HCT116 (cell line): ENCODE measurements around the gene RASAL2. TPM values are rescaled to one million over a fixed set of nuclear protein-coding genes. Genes with fewer than 3 reads are reported as not detected.
"Not testable (repeated sequence)": the region's sequence is repeated elsewhere in the genome, so short reads cannot be mapped to it uniquely, and the experiment has no call there.

Experiments
- ATAC-seq: fragments of 200-7000 bp; cut with Tn5 transposase; 2 replicates; pipeline ENCODE4 v1.9.1; 2020; ENCODE audit warnings: mild to moderate bottlenecking, moderate library complexity
- BruUV-seq: library from RNA; stranded (reverse); fragments of 400-500 nt; replicated peaks from 2 replicates; lab custom pipeline; 2021; lab: Mats Ljungman, UMichigan
- CTCF ChIA-PET: fragments of 300-600 bp; sonication (Branson Sonifier 250); formaldehyde crosslinking; loops from one replicate; lab custom pipeline; 2021; ENCODE audit warnings: antibody characterized with exemption; lab: Charles Lee
- POLR2A ChIA-PET: fragments of 300-600, 350-600 bp; sonication (Branson Sonifier 250); formaldehyde crosslinking; loops from one replicate; lab custom pipeline; 2021; ENCODE audit warnings: antibody characterized with exemption; lab: Charles Lee
- RAD21 ChIA-PET, 2 experiments: fragments of 300-600 bp; sonication (Branson Sonifier 250); formaldehyde crosslinking; loops; one replicate each; lab custom pipeline; 2023; ENCODE audit warnings: low total read pairs in 2 of 2; ENCODE audit not compliant: uncharacterized antibody in 2 of 2, unreplicated experiment in 2 of 2, low non-redundant PET in 1 of 2; lab: Charles Lee
- DNase-seq: peaks from one replicate; pipeline ENCODE4 v3.0.0-alpha.2; 2010; ENCODE audit warnings: low read depth, low spot score
- H2AFZ ChIP-seq: fragments of 200-600 bp; shearing (Covaris generic), sonication (generic); 2 replicates; pipeline ENCODE4 v1.6.1; 2017; ENCODE audit warnings: low read depth, mixed run types, mixed read lengths, antibody characterized with exemption, low read length; ENCODE audit not compliant: poor library complexity, severe bottlenecking
- H3K27ac ChIP-seq: 2 replicates; pipeline ENCODE4 v1.5.1; 2012; ENCODE audit warnings: low read depth, low read length
- H3K27me3 ChIP-seq: fragments of 200-600 bp; sonication (generic); 2 replicates; pipeline ENCODE4 v1.6.1; 2016; ENCODE audit warnings: mixed run types, low read length, mixed read lengths; ENCODE audit not compliant: insufficient read depth
- H3K36me3 ChIP-seq, 2 experiments: fragments of 200-500 bp in 1 of 2; fragments of 200-600 bp in 1 of 2; sonication (Bioruptor generic) in 1 of 2; sonication (generic) in 1 of 2; 2 replicates each; pipeline versions ENCODE4 v1.5.1 to v1.6.1; 2014 to 2016; ENCODE audit warnings: low read length in 2 of 2, inconsistent platforms in 1 of 2, mixed read lengths in 1 of 2, mixed run types in 1 of 2; ENCODE audit not compliant: insufficient read depth in 2 of 2, control insufficient read depth in 1 of 2
- H3K4me1 ChIP-seq, 2 experiments: fragments of 200-600 bp in 1 of 2; sonication (generic) in 1 of 2; 2 replicates each; pipeline versions ENCODE4 v1.5.1 to v1.6.1; 2012 to 2017; ENCODE audit warnings: low read length in 2 of 2, inconsistent platforms in 1 of 2, mild to moderate bottlenecking in 1 of 2, mixed read lengths in 1 of 2, mixed run types in 1 of 2, moderate library complexity in 1 of 2; ENCODE audit not compliant: insufficient read depth in 2 of 2, control insufficient read depth in 1 of 2
- H3K4me2 ChIP-seq: fragments of 200-600 bp; sonication (generic); 2 replicates; pipeline ENCODE4 v1.6.1; 2017; ENCODE audit warnings: mixed run types, low read length, mixed read lengths
- H3K4me3 ChIP-seq, 2 experiments: fragments of 200-600 bp in 1 of 2; sonication (generic) in 1 of 2; replicated peaks in 1 of 2; 2 replicates each; pipeline ENCODE4 v1.5.1; 2011 to 2016; ENCODE audit warnings: low read length in 2 of 2, control low read depth in 1 of 2, low read depth in 1 of 2, mild to moderate bottlenecking in 1 of 2, mixed read lengths in 1 of 2, mixed run types in 1 of 2
- H3K79me2 ChIP-seq: fragments of 200-600 bp; sonication (generic); 2 replicates; pipeline ENCODE4 v1.6.1; 2017; ENCODE audit warnings: mild to moderate bottlenecking, mixed run types, low read length, moderate library complexity, mixed read lengths; ENCODE audit not compliant: insufficient read depth
- H3K9ac ChIP-seq: fragments of 200-600 bp; sonication (generic); 2 replicates; pipeline ENCODE4 v1.6.1; 2016; ENCODE audit warnings: low read length, mixed read lengths
- H3K9me2 ChIP-seq: fragments of 200-600 bp; sonication (generic), shearing (Covaris generic); 2 replicates; pipeline ENCODE4 v1.6.1; 2017; ENCODE audit warnings: mixed run types, mild to moderate bottlenecking, moderate library complexity; ENCODE audit not compliant: insufficient read depth
- H3K9me3 ChIP-seq, 2 experiments: fragments of 200-500 bp in 1 of 2; fragments of 200-600 bp in 1 of 2; sonication (Bioruptor generic) in 1 of 2; sonication (generic) in 1 of 2; 2 replicates each; pipeline ENCODE4 v1.6.1; 2014 to 2017; ENCODE audit warnings: low read length in 2 of 2, mixed read lengths in 2 of 2, inconsistent platforms in 1 of 2, low read depth in 1 of 2, mild to moderate bottlenecking in 1 of 2, mixed run types in 1 of 2, moderate library complexity in 1 of 2; ENCODE audit not compliant: control insufficient read depth in 1 of 2, insufficient read depth in 1 of 2
- H4K20me1 ChIP-seq: fragments of 200-600 bp; sonication (generic), shearing (Covaris generic); 2 replicates; pipeline ENCODE4 v1.6.1; 2017; ENCODE audit warnings: mixed run types, mild to moderate bottlenecking, moderate library complexity; ENCODE audit not compliant: insufficient read depth
- CEBPB ChIP-seq: IDR thresholded peaks from 2 replicates; pipeline ENCODE4 v1.6.1; 2012; ENCODE audit warnings: low read depth
- ELF1 ChIP-seq: IDR thresholded peaks from 2 replicates; pipeline ENCODE4 v1.6.1; 2012; ENCODE audit warnings: low read depth, borderline replicate concordance
- EZH2 ChIP-seq: fragments of 200-600 bp; sonication (generic); IDR thresholded peaks from 2 replicates; pipeline ENCODE4 v1.6.1; 2017; ENCODE audit warnings: antibody characterized with exemption, mixed run types
- EZH2phosphoT487 ChIP-seq: fragments of 200-600 bp; IDR thresholded peaks from 2 replicates; pipeline ENCODE4 v1.6.1; 2018; ENCODE audit warnings: antibody characterized with exemption, borderline replicate concordance
- FOSL1 ChIP-seq: IDR thresholded peaks from 2 replicates; pipeline ENCODE4 v1.6.1; 2012; ENCODE audit warnings: low read depth
- JUND ChIP-seq: IDR thresholded peaks from 2 replicates; pipeline ENCODE4 v1.6.1; 2012
- MAX ChIP-seq: IDR thresholded peaks from 2 replicates; pipeline ENCODE4 v1.6.1; 2012
- POLR2A ChIP-seq: IDR thresholded peaks from 2 replicates; pipeline ENCODE4 v1.7.0; 2011; ENCODE audit warnings: borderline replicate concordance; ENCODE audit not compliant: insufficient read depth, insufficient read length; ENCODE audit errors: extremely low read depth
- POLR2AphosphoS5 ChIP-seq: IDR thresholded peaks from 2 replicates; pipeline ENCODE4 v1.6.1; 2011; ENCODE audit warnings: mild to moderate bottlenecking, low read depth, low read length, moderate library complexity
- SP1 ChIP-seq: IDR thresholded peaks from 2 replicates; pipeline ENCODE4 v1.6.1; 2012; ENCODE audit warnings: low read depth
- SRF ChIP-seq: IDR thresholded peaks from 2 replicates; pipeline ENCODE4 v1.6.1; 2012; ENCODE audit warnings: low read depth
- YY1 ChIP-seq: IDR thresholded peaks from 2 replicates; pipeline ENCODE4 v1.6.1; 2011; ENCODE audit warnings: low read length, low read depth, moderate library complexity, mild to moderate bottlenecking; ENCODE audit not compliant: insufficient replicate concordance; ENCODE audit errors: extremely low read depth
- ZFX ChIP-seq: fragments of 450-650 bp; IDR thresholded peaks from 2 replicates; pipeline ENCODE4 v1.6.1; 2017
- ZNF274 ChIP-seq: fragments of 200-500 bp; sonication (Bioruptor generic); IDR thresholded peaks from 2 replicates; pipeline ENCODE4 v1.6.1; 2014; ENCODE audit warnings: mild to moderate bottlenecking, low read depth, low read length, inconsistent platforms
- intact Hi-C: fragments of 100-400 bp; cut with micrococcal nuclease; formaldehyde crosslinking; loops from 2 replicates; pipeline ENCODE4 v1.10.0; 2022
- total RNA-seq: library from RNA; stranded (reverse); gene quantifications from one replicate; pipeline ENCODE4 v1.2.1, GENCODE V29; 2021; ENCODE audit not compliant: unreplicated experiment
- TF ChIP-seq, protein P1 (sequence below), 3 experiments: fragments of 200-600 bp in 1 of 3; sonication (generic) in 1 of 3; IDR thresholded peaks in 2 of 3; conservative IDR thresholded peaks in 1 of 3; 2 replicates each; pipeline ENCODE4 v1.5.1; 2012 to 2017; ENCODE audit warnings: low read depth in 2 of 3, low read length in 2 of 3, antibody characterized with exemption in 1 of 3, borderline replicate concordance in 1 of 3, control low read depth in 1 of 3, mild to moderate bottlenecking in 1 of 3, mixed read lengths in 1 of 3, mixed run types in 1 of 3, moderate library complexity in 1 of 3; ENCODE audit not compliant: insufficient read depth in 1 of 3
- TF ChIP-seq, protein P2 (sequence below): IDR thresholded peaks from 2 replicates; pipeline ENCODE4 v1.6.1; 2012
- TF ChIP-seq, protein P3 (sequence below): IDR thresholded peaks from 2 replicates; pipeline ENCODE4 v1.6.1; 2012; ENCODE audit warnings: low read depth

Gene RASAL2
- total RNA-seq, 1 experiment from 2014 or later = 11.7 TPM

DNA sequence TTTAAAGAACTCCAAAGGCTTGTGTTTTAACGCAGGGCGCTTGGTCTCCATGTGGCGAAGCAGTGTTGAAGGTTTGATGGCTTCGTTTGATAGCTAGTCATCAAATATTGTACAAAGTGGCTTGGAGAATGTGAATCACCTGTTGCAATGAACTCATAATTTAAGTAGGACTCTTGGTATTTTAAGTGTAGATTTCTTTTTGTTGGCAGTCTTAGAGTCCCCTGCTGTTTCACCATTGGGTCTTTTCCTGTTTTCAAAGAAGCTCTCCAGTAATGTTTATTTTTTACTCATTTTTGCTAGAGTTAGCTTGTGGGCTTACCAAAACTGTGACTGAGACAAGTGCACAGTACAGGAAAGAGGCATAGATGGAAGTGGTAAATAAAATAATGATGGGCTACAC, 26.2 kb downstream of the RASAL2 start:
- intact Hi-C loops = no loop called here
- H3K79me2 ChIP-seq = peaks cover 21% of the 10 kb centered on the region
- no peak overlapping the region for H3K4me3 ChIP-seq
- no peak overlapping the region for H2AFZ ChIP-seq
- BruUV-seq = no TSS peak
- ChIA-PET POLR2A (no interaction called here), RAD21 (no interaction called here), CTCF (no interaction called here)
- no peaks in the 10 kb centered on the region for H3K27me3 ChIP-seq
- H3K4me1 ChIP-seq = peaks cover 0 to 27% of the 10 kb centered on the region in 2 experiments; a peak in 2 of 4 replicates
- peak overlapping the region; percentile 42; the same call in 1 of the 2 replicates for H3K4me2 ChIP-seq
- DNase-seq (no peak), ATAC-seq (no peak)
- no peak overlapping the region for H3K27ac ChIP-seq
- no peaks in the 10 kb centered on the region for H3K36me3 ChIP-seq
- H4K20me1 ChIP-seq = no peaks in the 10 kb centered on the region
- no peaks in the 10 kb centered on the region for H3K9me3 ChIP-seq
- no peak overlapping the region for H3K9ac ChIP-seq
- TF ChIP-seq POLR2A = no peak
- TF ChIP-seq, protein P1, sequence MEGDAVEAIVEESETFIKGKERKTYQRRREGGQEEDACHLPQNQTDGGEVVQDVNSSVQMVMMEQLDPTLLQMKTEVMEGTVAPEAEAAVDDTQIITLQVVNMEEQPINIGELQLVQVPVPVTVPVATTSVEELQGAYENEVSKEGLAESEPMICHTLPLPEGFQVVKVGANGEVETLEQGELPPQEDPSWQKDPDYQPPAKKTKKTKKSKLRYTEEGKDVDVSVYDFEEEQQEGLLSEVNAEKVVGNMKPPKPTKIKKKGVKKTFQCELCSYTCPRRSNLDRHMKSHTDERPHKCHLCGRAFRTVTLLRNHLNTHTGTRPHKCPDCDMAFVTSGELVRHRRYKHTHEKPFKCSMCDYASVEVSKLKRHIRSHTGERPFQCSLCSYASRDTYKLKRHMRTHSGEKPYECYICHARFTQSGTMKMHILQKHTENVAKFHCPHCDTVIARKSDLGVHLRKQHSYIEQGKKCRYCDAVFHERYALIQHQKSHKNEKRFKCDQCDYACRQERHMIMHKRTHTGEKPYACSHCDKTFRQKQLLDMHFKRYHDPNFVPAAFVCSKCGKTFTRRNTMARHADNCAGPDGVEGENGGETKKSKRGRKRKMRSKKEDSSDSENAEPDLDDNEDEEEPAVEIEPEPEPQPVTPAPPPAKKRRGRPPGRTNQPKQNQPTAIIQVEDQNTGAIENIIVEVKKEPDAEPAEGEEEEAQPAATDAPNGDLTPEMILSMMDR (IDR thresholded peaks at IDR 0.05 in 2 of 3, conservative IDR thresholded peaks at IDR 0.05 in 1 of 3; ENCODE audit: borderline replicate concordance in 1 of 3, insufficient read depth in 1 of 3, low read depth in 2 of 3, low read length in 2 of 3) = no peak
- TF ChIP-seq CEBPB = no peak
- no peak for TF ChIP-seq POLR2AphosphoS5
- no peak for TF ChIP-seq JUND
- no peak for TF ChIP-seq YY1
- TF ChIP-seq MAX = no peak
- TF ChIP-seq SP1 = no peak
- no peak for TF ChIP-seq EZH2
- no peak for TF ChIP-seq ELF1
- no peak for TF ChIP-seq FOSL1
- TF ChIP-seq, protein P2, sequence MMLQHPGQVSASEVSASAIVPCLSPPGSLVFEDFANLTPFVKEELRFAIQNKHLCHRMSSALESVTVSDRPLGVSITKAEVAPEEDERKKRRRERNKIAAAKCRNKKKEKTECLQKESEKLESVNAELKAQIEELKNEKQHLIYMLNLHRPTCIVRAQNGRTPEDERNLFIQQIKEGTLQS = no peak
- TF ChIP-seq ZNF274 = no peak
- TF ChIP-seq EZH2phosphoT487 = no peak
- TF ChIP-seq SRF = no peak
- TF ChIP-seq, protein P3, sequence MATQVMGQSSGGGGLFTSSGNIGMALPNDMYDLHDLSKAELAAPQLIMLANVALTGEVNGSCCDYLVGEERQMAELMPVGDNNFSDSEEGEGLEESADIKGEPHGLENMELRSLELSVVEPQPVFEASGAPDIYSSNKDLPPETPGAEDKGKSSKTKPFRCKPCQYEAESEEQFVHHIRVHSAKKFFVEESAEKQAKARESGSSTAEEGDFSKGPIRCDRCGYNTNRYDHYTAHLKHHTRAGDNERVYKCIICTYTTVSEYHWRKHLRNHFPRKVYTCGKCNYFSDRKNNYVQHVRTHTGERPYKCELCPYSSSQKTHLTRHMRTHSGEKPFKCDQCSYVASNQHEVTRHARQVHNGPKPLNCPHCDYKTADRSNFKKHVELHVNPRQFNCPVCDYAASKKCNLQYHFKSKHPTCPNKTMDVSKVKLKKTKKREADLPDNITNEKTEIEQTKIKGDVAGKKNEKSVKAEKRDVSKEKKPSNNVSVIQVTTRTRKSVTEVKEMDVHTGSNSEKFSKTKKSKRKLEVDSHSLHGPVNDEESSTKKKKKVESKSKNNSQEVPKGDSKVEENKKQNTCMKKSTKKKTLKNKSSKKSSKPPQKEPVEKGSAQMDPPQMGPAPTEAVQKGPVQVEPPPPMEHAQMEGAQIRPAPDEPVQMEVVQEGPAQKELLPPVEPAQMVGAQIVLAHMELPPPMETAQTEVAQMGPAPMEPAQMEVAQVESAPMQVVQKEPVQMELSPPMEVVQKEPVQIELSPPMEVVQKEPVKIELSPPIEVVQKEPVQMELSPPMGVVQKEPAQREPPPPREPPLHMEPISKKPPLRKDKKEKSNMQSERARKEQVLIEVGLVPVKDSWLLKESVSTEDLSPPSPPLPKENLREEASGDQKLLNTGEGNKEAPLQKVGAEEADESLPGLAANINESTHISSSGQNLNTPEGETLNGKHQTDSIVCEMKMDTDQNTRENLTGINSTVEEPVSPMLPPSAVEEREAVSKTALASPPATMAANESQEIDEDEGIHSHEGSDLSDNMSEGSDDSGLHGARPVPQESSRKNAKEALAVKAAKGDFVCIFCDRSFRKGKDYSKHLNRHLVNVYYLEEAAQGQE = no peak
- TF ChIP-seq ZFX = no peak
- H3K9me2 ChIP-seq = no peaks in the 10 kb centered on the region

DNA sequence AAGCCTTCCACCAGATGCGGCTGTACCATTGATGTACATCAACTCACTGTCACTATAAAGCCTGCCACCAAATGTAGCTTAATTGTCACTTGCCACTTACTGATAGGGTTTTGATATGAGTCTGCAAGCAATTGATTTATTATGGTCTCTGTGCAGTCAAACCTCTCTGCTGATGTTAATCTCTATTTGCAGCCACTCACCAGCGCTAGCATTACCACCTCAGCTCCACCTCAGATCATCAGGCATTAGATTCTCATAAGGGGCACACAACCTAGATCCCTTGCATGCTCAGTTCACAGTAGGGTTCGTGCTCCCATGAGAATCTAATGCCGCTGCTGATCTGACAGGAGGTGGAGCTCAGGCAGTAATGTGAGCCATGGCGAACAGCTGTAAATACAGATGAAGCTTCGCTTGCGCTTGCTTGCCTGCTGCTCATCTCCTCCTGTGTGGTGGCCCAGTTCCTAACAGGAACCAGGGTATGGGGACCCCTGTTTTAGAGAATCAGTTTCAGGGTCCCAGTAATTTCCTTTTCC, 26.7 kb downstream of the RASAL2 start:
- DNase-seq, H3K9ac ChIP-seq, H3K27ac ChIP-seq, H4K20me1 ChIP-seq, H3K4me2 ChIP-seq, CTCF ChIA-PET, H3K36me3 ChIP-seq, H3K27me3 ChIP-seq, RAD21 ChIA-PET, H2AFZ ChIP-seq, ATAC-seq, intact Hi-C loops, BruUV-seq, H3K4me3 ChIP-seq, H3K9me3 ChIP-seq, POLR2A ChIA-PET, H3K9me2 ChIP-seq: not testable (repeated sequence)
- H3K4me1 ChIP-seq = peaks cover 0 to 32% of the 10 kb centered on the region in 2 experiments; a peak in 2 of 4 replicates
- peaks cover 16% of the 10 kb centered on the region for H3K79me2 ChIP-seq
